HepG2 (cell line): Measurements from ENCODE around the gene ZNF638. TPM values are rescaled to one million over a fixed set of nuclear protein-coding genes. Genes with fewer than 3 reads are reported as not detected.
A peak's percentile ranks its signal among the peaks of the same experiment; 100 is the strongest.

Experiments used
- ATAC-seq: fragments of 200-7000 bp; cut with Tn5 transposase; 3 replicates; pipeline ENCODE4 v1.9.1; 2020; ENCODE audit warnings: mild to moderate bottlenecking, moderate library complexity
- BruUV-seq: library from RNA; stranded (reverse); fragments of 400-500 nt; replicated peaks from 2 replicates; lab custom pipeline; 2021; lab: Mats Ljungman, UMichigan
- CTCF ChIA-PET: fragments of 300-600 bp; formaldehyde crosslinking; extraction: SDS; loops from one replicate; lab custom pipeline; 2021; ENCODE audit warnings: low total read pairs, inconsistent platforms, low intra/inter-chr PET ratio; lab: Yijun Ruan, JAX
- POLR2A ChIA-PET: fragments of 350-600 bp; sonication (Branson Sonifier 250); formaldehyde crosslinking; loops from one replicate; lab custom pipeline; 2020; ENCODE audit warnings: antibody characterized with exemption, inconsistent platforms; lab: Yijun Ruan, JAX
- DNase-seq: peaks from one replicate; pipeline ENCODE4 v3.0.0-alpha.2; 2015; ENCODE audit warnings: low spot score
- FAIRE-seq: peaks from 3 replicates; lab custom pipeline; 2011; peaks lifted over from hg19 to GRCh38; lab: Jason Lieb, UNC
- H2AFZ ChIP-seq: one replicate; pipeline ENCODE4 v1.6.1; 2011; ENCODE audit warnings: low read length, inconsistent platforms
- H3K27ac ChIP-seq: fragments of 300-600 bp; 3 replicates; pipeline ENCODE4 v1.8.0; 2011; ENCODE audit warnings: mixed run types, mild to moderate bottlenecking, mixed read lengths, low read length, inconsistent platforms; ENCODE audit not compliant: insufficient read depth; ENCODE audit errors: extremely low read length
- H3K27me3 ChIP-seq, 2 experiments: fragments of 200-600 bp in 1 of 2; 2 replicates in 1 of 2; 3 replicates in 1 of 2; pipeline versions ENCODE4 v1.6.0 to v1.8.0; 2011; ENCODE audit warnings: low read length in 2 of 2, mild to moderate bottlenecking in 2 of 2, moderate library complexity in 2 of 2, inconsistent platforms in 1 of 2; ENCODE audit not compliant: insufficient read depth in 2 of 2, control insufficient read depth in 1 of 2
- H3K36me3 ChIP-seq, 2 experiments: fragments of 200-600 bp in 1 of 2; replicated peaks in 1 of 2; 2 replicates in 1 of 2; 3 replicates in 1 of 2; pipeline versions ENCODE4 v1.5.1 to v1.8.0; 2011; ENCODE audit warnings: low read length in 2 of 2, inconsistent platforms in 1 of 2; ENCODE audit not compliant: insufficient read depth in 2 of 2, control insufficient read depth in 1 of 2
- H3K4me1 ChIP-seq: 2 replicates; pipeline ENCODE4 v1.5.1; 2012; ENCODE audit warnings: low read length, inconsistent platforms; ENCODE audit not compliant: insufficient read depth
- H3K4me2 ChIP-seq: 2 replicates; pipeline ENCODE4 v1.6.0; 2011; ENCODE audit warnings: low read depth, low read length, inconsistent platforms
- H3K4me3 ChIP-seq, 3 experiments: fragments of 200-600 bp in 1 of 3; sonication (generic), shearing (Covaris generic) in 1 of 3; replicated peaks in 1 of 3; 2 replicates each; pipeline ENCODE4 v1.5.1; 2011 to 2016; ENCODE audit warnings: low read length in 3 of 3, inconsistent platforms in 2 of 3, low read depth in 2 of 3, mild to moderate bottlenecking in 2 of 3, control low read depth in 1 of 3, mixed read lengths in 1 of 3; ENCODE audit not compliant: insufficient read depth in 1 of 3
- H3K79me2 ChIP-seq: one replicate; pipeline ENCODE4 v1.6.1; 2011; ENCODE audit warnings: low read length, inconsistent platforms; ENCODE audit not compliant: insufficient read depth
- H3K9ac ChIP-seq: 2 replicates; pipeline ENCODE4 v1.6.0; 2011; ENCODE audit warnings: mild to moderate bottlenecking, low read depth, low read length, inconsistent platforms; ENCODE audit not compliant: insufficient read depth
- H3K9me3 ChIP-seq: 2 replicates; pipeline ENCODE4 v1.5.1; 2012; ENCODE audit warnings: mild to moderate bottlenecking, low read length
- H4K20me1 ChIP-seq: 2 replicates; pipeline ENCODE4 v1.6.0; 2011; ENCODE audit warnings: inconsistent platforms, mild to moderate bottlenecking, low read length, moderate library complexity; ENCODE audit not compliant: insufficient read depth
- CAMTA2 ChIP-seq: sonication (generic); formaldehyde crosslinking; IDR thresholded peaks from 2 replicates; pipeline ENCODE4 v1.4.0; 2020; ENCODE audit warnings: mild to moderate bottlenecking, missing genetic modification reagents, borderline replicate concordance
- CC2D1A ChIP-seq: sonication (generic); formaldehyde crosslinking; IDR thresholded peaks from 2 replicates; pipeline ENCODE4 v1.8.1; 2023; ENCODE audit warnings: mild to moderate bottlenecking, missing genetic modification reagents
- LCORL ChIP-seq, 2 experiments: fragments of 450-650 bp in 1 of 2; sonication (generic) in 1 of 2; formaldehyde crosslinking in 1 of 2; IDR thresholded peaks; 2 replicates each; pipeline versions ENCODE4 v1.5.0 to v1.6.1; 2017 to 2020; ENCODE audit warnings: antibody characterized with exemption in 1 of 2, missing genetic modification reagents in 1 of 2
- MYPOP ChIP-seq: sonication (generic); formaldehyde crosslinking; IDR thresholded peaks from 2 replicates; pipeline ENCODE4 v1.8.1; 2023; ENCODE audit warnings: mild to moderate bottlenecking, moderate library complexity, missing genetic modification reagents
- NCOA5 ChIP-seq: sonication (generic); formaldehyde crosslinking; IDR thresholded peaks from 2 replicates; pipeline ENCODE4 v1.4.0; 2020; ENCODE audit warnings: missing genetic modification reagents
- PCBP2 ChIP-seq: fragments of 200-400 bp; formaldehyde crosslinking; optimal IDR thresholded peaks from 2 replicates; pipeline ENCODE3; 2018; ENCODE audit warnings: low read length, low read depth; ENCODE audit not compliant: poor library complexity, severe bottlenecking
- POLR2AphosphoS2 ChIP-seq: IDR thresholded peaks from 2 replicates; pipeline ENCODE4 v1.6.1; 2011; ENCODE audit warnings: low read depth, low read length, improper control_type of control experiment
- RFX1 ChIP-seq: fragments of 450-650 bp; IDR thresholded peaks from 2 replicates; pipeline ENCODE4 v1.6.1; 2017
- SIN3A ChIP-seq: IDR thresholded peaks from 2 replicates; pipeline ENCODE4 v1.6.1; 2011; ENCODE audit warnings: low read depth, mild to moderate bottlenecking, control low read depth, low read length, borderline replicate concordance
- SNAI1 ChIP-seq: sonication (generic); formaldehyde crosslinking; IDR thresholded peaks from 2 replicates; pipeline ENCODE4 v1.5.0; 2020; ENCODE audit warnings: mild to moderate bottlenecking, missing genetic modification reagents, borderline replicate concordance
- STAT6 ChIP-seq: sonication (generic); formaldehyde crosslinking; IDR thresholded peaks from 2 replicates; pipeline ENCODE4 v1.4.0; 2020; ENCODE audit warnings: missing genetic modification reagents, mild to moderate bottlenecking, borderline replicate concordance
- ZNF121 ChIP-seq: sonication (generic); formaldehyde crosslinking; IDR thresholded peaks from 2 replicates; pipeline ENCODE4 v1.5.0; 2020; ENCODE audit warnings: mild to moderate bottlenecking, missing genetic modification reagents
- ZNF20 ChIP-seq: sonication (generic); formaldehyde crosslinking; IDR thresholded peaks from 2 replicates; pipeline ENCODE4 v1.4.0; 2020; ENCODE audit warnings: mild to moderate bottlenecking, moderate library complexity, missing genetic modification reagents
- ZNF501 ChIP-seq: sonication (generic); formaldehyde crosslinking; IDR thresholded peaks from 2 replicates; pipeline ENCODE4 v1.5.1; 2020; ENCODE audit warnings: mild to moderate bottlenecking, moderate library complexity, missing genetic modification reagents
- ZNF639 ChIP-seq: conservative IDR thresholded peaks from 2 replicates; pipeline ENCODE4 v1.6.1; 2018; ENCODE audit warnings: missing genetic modification reagents
- ZNF704 ChIP-seq: sonication (generic); formaldehyde crosslinking; IDR thresholded peaks from 2 replicates; pipeline ENCODE4 v1.8.1; 2023; ENCODE audit warnings: mild to moderate bottlenecking, inconsistent platforms, moderate library complexity, missing genetic modification reagents, borderline replicate concordance
- WGBS: methylation state at CpG from one replicate; pipeline ENCODE4 v1.1.6; 2017; ENCODE audit warnings: low lambda C conversion rate; 5-methylcytosine and 5-hydroxymethylcytosine counted together
- in situ Hi-C: cut with HindIII; loops from 2 replicates; pipeline ENCODE4 v1.10.0; 2017; ENCODE audit warnings: low pct_unique_long_range_greater_than_20kb; ENCODE audit not compliant: extremely low pct_ligation_motif_present
- intact Hi-C: fragments of 100-400 bp; cut with micrococcal nuclease; formaldehyde crosslinking; loops from one replicate; pipeline ENCODE4 v1.10.0; 2022; ENCODE audit not compliant: unreplicated experiment
- polyA plus RNA-seq, 8 experiments: library from polyadenylated mRNA; depleted of rRNA in 3 of 8; stranded (reverse) in 7 of 8; unstranded in 1 of 8; fragments of >200 nt; fragmentation: Illumina TruSeq in 4 of 8; extraction: Trizol in 4 of 8; gene quantifications; 2 replicates each; pipeline versions ENCODE4 v1.2.1 to v1.2.3, GENCODE V29; 2011 to 2016; ENCODE audit warnings: low read depth in 4 of 8, missing spikeins in 1 of 8, mixed read lengths in 1 of 8; ENCODE audit not compliant: insufficient read depth in 1 of 8
- total RNA-seq, 5 experiments: library from RNA; depleted of rRNA; stranded (reverse); fragments of >200 nt; fragmentation: Illumina TruSeq; extraction: Trizol; gene quantifications; 2 replicates each; pipeline ENCODE4 v1.2.3, GENCODE V29; 2016; ENCODE audit warnings: low read depth in 1 of 5

The ZNF638 gene
- total and polyA plus RNA-seq, 2 of the 13 experiments (the other 11 are each of a cell fraction or from before 2014, with no cell fraction given), result 92.7 to 144 TPM

GRCh38 chr2:71455741-71456569 is 124.4 kb downstream of the ZNF638 start (continued):
- no peak for TF ChIP-seq MYPOP (CRISPR knock-in tag)
- 0 out of 2 replicates have a peak, but pooled peaks have one; percentile 20 for TF ChIP-seq ZNF704 (CRISPR knock-in tag)
- no peak for TF ChIP-seq POLR2AphosphoS2
- no peak for TF ChIP-seq LCORL (IDR thresholded peaks at IDR 0.05)
- peak; percentile 68 for TF ChIP-seq LCORL (CRISPR knock-in tag; IDR thresholded peaks at IDR 0.05)
- no peak for TF ChIP-seq SNAI1 (CRISPR knock-in tag)
- no peak for TF ChIP-seq PCBP2
- no peak for TF ChIP-seq ZNF121 (CRISPR knock-in tag)

GRCh38 chr2:71456617-71457016 is 125.0 kb downstream of the ZNF638 start:
- Histone ChIP-seq H3K4me1 (peaks cover 44% of the 10 kb centered on the region), H3K36me3 (no peaks in the 10 kb centered on the region), H2AFZ (no peak overlapping the region), H3K27ac (no peak overlapping the region), H3K4me2 (peak overlapping the region; percentile 71), H3K9ac (no peak overlapping the region), H4K20me1 (no peaks in the 10 kb centered on the region), H3K9me3 (no peaks in the 10 kb centered on the region), H3K4me3 (peak overlapping the region in 1 of 3 experiments; percentile 47; a peak in 1 of 6 replicates), H3K27me3 (peaks cover 2 to 5% of the 10 kb centered on the region in 2 experiments; a peak in 3 of 5 replicates), H3K79me2 (no peaks in the 10 kb centered on the region)
- ChIA-PET POLR2A (interaction anchor here (1.5 kb wide), 1 partner anchor 124 kb away, joined by 8 read pairs; the partner anchor contains the start of gene ZNF638), CTCF (no interaction called here)
- no peak for ATAC-seq
- in situ Hi-C loops (no loop called here), intact Hi-C loops (loop anchor here (5.0 kb wide), 1 partner anchor 56 kb away; no protein-coding TSS in a partner anchor)
- 0% methylated on average over 1 of the region's 1 CpG for WGBS
- DNase-seq, result no peak
- BruUV-seq, result no TSS peak
- no peak for FAIRE-seq
- TF ChIP-seq ZNF20 (CRISPR knock-in tag), result no peak
- no peak for TF ChIP-seq NCOA5
- TF ChIP-seq STAT6 (CRISPR knock-in tag), result no peak
- no peak for TF ChIP-seq CAMTA2
- TF ChIP-seq CC2D1A (CRISPR knock-in tag), result no peak
- TF ChIP-seq RFX1, result no peak
- TF ChIP-seq ZNF639 (CRISPR knock-in tag), result no peak
- no peak for TF ChIP-seq SIN3A
- no peak for TF ChIP-seq ZNF501 (CRISPR knock-in tag)
